Panc1 (cell line): ENCODE results near the gene HDDC2.

Source experiments
- CTCF ChIP-seq: fragments of 450-650 bp; IDR thresholded peaks from 2 replicates; pipeline ENCODE4 v1.5.1; 2017; ENCODE audit warnings: mild to moderate bottlenecking
- POLR2AphosphoS5 ChIP-seq: IDR thresholded peaks from 2 replicates; pipeline ENCODE4 v1.6.1; 2012; ENCODE audit warnings: mild to moderate bottlenecking, low read depth, low read length, moderate library complexity
- SIN3A ChIP-seq: IDR thresholded peaks from 2 replicates; pipeline ENCODE4 v1.6.1; 2012; ENCODE audit warnings: low read depth, mild to moderate bottlenecking, low read length, moderate library complexity, borderline replicate concordance; ENCODE audit not compliant: insufficient read depth
- TCF7L2 ChIP-seq: IDR thresholded peaks from 2 replicates; pipeline ENCODE4 v1.6.1; 2011; ENCODE audit warnings: mild to moderate bottlenecking, low read depth, low read length, inconsistent platforms

DNA sequence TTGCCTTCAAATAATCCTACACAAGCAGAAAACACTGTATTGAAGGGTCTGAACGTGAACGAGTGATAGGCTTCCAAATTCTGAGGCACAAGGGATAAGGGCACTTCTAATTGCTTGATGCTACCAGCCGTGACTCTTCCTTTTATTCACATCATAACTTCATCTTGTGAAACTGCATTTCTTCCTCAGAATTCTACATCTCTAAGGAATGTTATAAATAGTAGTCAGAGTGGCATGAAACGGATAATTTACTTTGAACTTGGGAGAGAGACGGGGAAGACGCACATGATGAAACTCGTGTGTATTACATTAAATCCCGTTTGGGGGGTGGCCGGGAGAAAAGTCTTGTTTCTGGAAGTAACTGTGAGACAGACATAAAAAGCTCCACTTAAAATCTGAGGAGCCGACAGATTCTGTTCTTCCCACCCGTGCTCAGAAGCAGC is 754 bp downstream of the HDDC2 start:
- TF ChIP-seq CTCF = no peak
- no peak for TF ChIP-seq SIN3A
- TF ChIP-seq POLR2AphosphoS5 = no peak
- TF ChIP-seq TCF7L2 = no peak
